ENCODE results near the gene XPNPEP1. TPM values are rescaled to one million over a fixed set of nuclear protein-coding genes. Genes with fewer than 3 reads are reported as not detected.

The XPNPEP1 gene
- total and polyA plus RNA-seq, 3 experiments from 2014 or later: 29.7 to 56.1 (median 50.2) TPM

DNA sequence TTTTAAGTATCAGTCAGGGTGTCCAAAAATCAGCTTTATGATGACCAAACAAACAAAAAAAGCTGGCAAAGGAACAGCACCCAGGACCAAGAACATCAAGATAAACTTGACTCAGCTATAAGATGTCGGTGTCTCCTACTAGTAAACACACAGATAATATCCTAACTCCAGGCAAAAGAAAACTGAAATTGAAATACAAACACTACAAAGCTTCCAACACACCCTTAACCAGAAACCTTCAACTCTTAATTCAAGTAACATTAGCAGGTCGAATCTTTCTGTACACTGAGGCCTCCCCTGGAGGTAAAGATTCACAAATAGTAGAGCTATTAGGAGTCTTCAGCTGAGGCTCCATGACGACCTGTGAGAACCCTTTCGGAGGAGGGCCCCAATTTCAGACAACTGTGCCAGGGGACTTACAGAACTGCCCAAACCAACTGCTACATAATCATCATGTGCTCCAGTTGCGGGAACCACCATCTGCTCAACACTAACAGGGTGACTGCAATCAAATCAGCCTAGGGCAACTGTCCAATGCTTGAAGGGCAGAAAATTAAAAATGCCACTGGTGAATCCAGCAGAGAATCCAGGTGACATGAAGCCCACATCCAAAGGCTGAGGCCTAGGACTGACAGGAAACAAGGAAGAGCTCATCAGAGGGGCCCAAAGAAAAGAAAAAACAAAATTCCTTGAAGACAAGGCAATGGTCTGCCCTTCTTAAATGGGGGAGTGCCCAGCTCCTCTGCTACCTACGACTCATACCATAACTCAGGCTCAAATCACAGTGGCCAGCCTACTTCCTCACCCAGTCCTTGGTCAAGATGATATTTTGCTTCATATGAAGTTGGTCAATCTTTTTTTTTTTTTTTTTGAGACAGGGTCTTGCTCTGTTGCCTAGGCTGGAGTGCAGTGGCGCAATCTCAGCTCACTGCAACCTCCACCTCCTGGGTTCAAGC, 20.0 kb downstream of the XPNPEP1 start:
- Histone ChIP-seq H3K36me3 (ENCODE audit: insufficient read depth, low read length) (peaks cover 11% of the 10 kb centered on the region), H3K27me3 (ENCODE audit: insufficient read depth, low read length, poor library complexity, severe bottlenecking) (no peaks in the 10 kb centered on the region), H3K4me1 (ENCODE audit: insufficient read depth, low read length) (peaks cover 27% of the 10 kb centered on the region), H3K4me3 (ENCODE audit: low read length) (peak overlapping the region; percentile 9), H3K27ac (ENCODE audit: low read depth, low read length) (peak overlapping the region; percentile 28), H3K9me3 (ENCODE audit: low read length) (no peaks in the 10 kb centered on the region)
- Mint-ChIP-seq H3K9me3 (no peaks in the 10 kb centered on the region), H3K27ac (peak overlapping the region in 6 of 8 donors; percentile 89 to 96 (median 92)), H3K4me3 (peak overlapping the region in 5 of 7 donors; percentile 29 to 80 (median 74)), H3K36me3 (peaks cover 32 to 83% (median 40%) of the 10 kb centered on the region in 3 donors), H3K27me3 (peaks cover 0 to 1% of the 10 kb centered on the region in 2 donors), H3K4me1 (peaks cover 62 to 89% (median 78%) of the 10 kb centered on the region in 3 donors)
- POLR2A ChIA-PET: interaction anchor here (0.6 to 0.7 kb wide), 2 partner anchors 40 to 1020 kb away, joined by 5 read pairs; no protein-coding TSS in a partner anchor
- CTCF ChIA-PET: interaction anchor here (0.6 to 1.3 kb wide), 3 partner anchors 10 to 19 kb away, joined by 3 to 4 read pairs (median 4); no protein-coding TSS in a partner anchor
- DNase-seq: no peak

DNA sequence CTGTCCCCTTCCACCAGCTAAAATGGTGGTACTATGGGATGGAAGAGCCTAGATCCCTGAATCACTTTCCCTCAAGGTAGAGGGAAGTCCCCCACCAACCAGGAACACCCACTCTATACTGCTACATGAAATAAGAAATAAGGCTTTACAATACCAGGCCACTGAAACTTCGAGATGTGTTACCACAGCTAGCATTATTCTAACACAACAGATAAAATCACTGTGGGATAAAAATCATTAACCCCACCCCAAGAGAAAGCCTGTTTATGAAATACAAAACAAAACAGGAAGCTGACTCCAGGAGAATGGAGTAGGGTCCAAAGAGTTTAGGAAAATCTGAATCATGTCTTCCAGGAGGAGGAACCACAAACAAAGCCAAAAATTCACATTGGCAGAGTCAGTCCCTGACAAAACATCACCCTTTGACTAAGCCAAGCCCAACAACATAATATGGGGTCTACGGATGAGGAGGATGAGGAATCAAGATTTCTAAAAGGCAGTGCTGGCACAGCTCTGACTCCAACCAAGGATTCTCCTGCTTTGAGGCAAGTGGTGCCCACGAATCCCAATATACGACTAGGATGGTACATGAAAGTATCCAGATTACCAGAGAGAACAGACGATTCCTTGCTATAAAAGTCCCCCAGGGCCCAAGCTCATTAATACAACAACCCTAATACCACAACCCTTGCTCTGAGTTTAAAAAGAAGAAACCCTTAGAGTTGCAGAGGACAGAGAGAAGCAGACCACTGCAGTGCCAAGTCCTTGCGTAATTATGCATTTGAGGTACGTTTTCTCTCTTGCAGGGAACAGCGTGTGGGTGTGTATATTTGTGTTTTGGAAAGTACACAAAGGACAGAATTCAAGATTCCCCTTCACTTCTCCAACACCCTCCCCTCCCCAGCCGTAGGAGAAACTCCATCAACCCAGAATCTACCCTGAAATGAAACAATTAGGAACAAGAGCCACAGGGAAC, 23.7 kb downstream of the XPNPEP1 start:
- POLR2A ChIA-PET: no interaction called here
- no peak overlapping the region for H3K4me3 Mint-ChIP-seq

DNA sequence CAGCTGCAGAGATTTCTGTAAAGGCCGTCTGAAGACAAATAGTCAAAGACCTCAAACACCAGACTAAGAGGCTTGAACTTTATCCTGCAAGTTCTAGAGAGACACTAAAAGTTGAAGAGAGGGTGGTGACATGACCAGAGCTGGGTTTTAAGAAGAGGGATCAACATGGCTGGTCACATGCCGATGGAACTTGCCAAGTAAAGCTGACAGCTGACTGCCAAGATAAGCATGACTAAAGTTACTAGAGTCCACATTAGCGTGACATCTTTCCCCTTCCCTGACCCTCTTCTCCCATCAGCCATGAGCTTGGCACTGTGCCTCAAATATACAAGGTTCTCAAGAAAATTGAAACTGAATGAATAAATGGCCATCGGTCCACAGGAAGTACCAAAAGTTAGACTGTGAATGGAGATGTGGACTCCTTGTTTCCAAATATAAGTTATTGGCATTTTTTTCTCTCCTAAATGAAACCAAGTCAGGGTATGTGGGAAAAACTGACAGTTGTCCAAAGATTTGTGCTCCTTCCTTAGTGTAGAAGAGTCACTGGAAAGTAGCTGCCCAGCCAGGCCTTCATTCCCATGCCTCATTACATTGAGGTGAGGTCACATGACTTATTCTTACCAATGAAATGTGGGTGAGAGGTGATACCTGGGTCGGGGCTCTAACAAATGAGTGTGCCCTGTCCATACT, 24.5 kb downstream of the XPNPEP1 start:
- Histone ChIP-seq H3K9me3 (ENCODE audit: low read length) (no peaks in the 10 kb centered on the region), H3K27me3 (ENCODE audit: insufficient read depth, low read length, poor library complexity, severe bottlenecking) (no peaks in the 10 kb centered on the region), H3K36me3 (ENCODE audit: insufficient read depth, low read length) (no peaks in the 10 kb centered on the region), H3K4me1 (ENCODE audit: insufficient read depth, low read length) (peaks cover 17% of the 10 kb centered on the region), H3K27ac (ENCODE audit: low read depth, low read length) (no peak overlapping the region), H3K4me3 (ENCODE audit: low read length) (no peak overlapping the region)
- H3K27me3 Mint-ChIP-seq: no peaks in the 10 kb centered on the region
- peak overlapping the region in 4 of 8 donors; percentile 11 to 58 (median 56) for H3K27ac Mint-ChIP-seq
- H3K36me3 Mint-ChIP-seq: peaks cover 11 to 60% (median 20%) of the 10 kb centered on the region in 3 donors
- H3K4me3 Mint-ChIP-seq: no peak overlapping the region
- CTCF ChIA-PET: interaction anchor here (0.8 to 3.2 kb wide), 5 partner anchors 9 to 15 kb away, joined by 3 to 14 read pairs (median 5); no protein-coding TSS in a partner anchor
- H3K9me3 Mint-ChIP-seq: no peaks in the 10 kb centered on the region
- no peak for DNase-seq
- POLR2A ChIA-PET: interaction anchor here (0.6 kb wide), 1 partner anchor 11 kb away, joined by 5 read pairs; no protein-coding TSS in a partner anchor
- peaks cover 62 to 88% (median 77%) of the 10 kb centered on the region in 3 donors for H3K4me1 Mint-ChIP-seq

More for the DNA sequence above, 23.7 kb downstream of the XPNPEP1 start:
- DNase-seq: no peak
- Histone ChIP-seq H3K4me1 (ENCODE audit: insufficient read depth, low read length) (peaks cover 25% of the 10 kb centered on the region), H3K27me3 (ENCODE audit: insufficient read depth, low read length, poor library complexity, severe bottlenecking) (no peaks in the 10 kb centered on the region), H3K36me3 (ENCODE audit: insufficient read depth, low read length) (no peaks in the 10 kb centered on the region), H3K4me3 (ENCODE audit: low read length) (no peak overlapping the region), H3K27ac (ENCODE audit: low read depth, low read length) (no peak overlapping the region), H3K9me3 (ENCODE audit: low read length) (no peaks in the 10 kb centered on the region)
- peaks cover 67 to 90% (median 84%) of the 10 kb centered on the region in 3 donors for H3K4me1 Mint-ChIP-seq
- H3K36me3 Mint-ChIP-seq: peaks cover 12 to 65% (median 21%) of the 10 kb centered on the region in 3 donors
- H3K9me3 Mint-ChIP-seq: no peaks in the 10 kb centered on the region
- H3K27me3 Mint-ChIP-seq: no peaks in the 10 kb centered on the region
- H3K27ac Mint-ChIP-seq: peak overlapping the region in 3 of 8 donors; percentile 17 to 58 (median 24)
- CTCF ChIA-PET: interaction anchor here (0.8 to 2.0 kb wide), 3 partner anchors 10 to 15 kb away, joined by 3 to 14 read pairs (median 3); no protein-coding TSS in a partner anchor

DNA sequence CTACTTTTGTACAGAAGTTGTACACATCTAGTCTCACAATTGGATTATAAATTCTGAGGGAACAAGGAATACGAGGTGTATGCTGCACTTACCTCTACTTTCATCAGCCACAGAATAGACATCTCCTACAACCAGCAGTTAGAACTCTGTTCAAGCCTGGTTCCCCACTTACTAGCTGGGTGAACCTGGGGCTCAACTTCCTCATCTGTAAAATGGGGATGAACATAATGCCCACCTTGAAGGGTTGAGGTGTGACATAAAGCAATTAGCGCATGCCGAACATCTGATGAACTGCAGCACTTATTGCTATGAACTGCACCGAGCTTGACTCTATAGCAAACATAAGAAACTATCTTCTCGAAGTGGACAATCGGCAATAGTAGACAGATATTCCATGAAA, 25.3 kb downstream of the XPNPEP1 start:
- peak overlapping the region in 2 of 8 donors; percentile 16 to 66 for H3K27ac Mint-ChIP-seq
- Histone ChIP-seq H3K27ac (ENCODE audit: low read depth, low read length) (no peak overlapping the region), H3K9me3 (ENCODE audit: low read length) (no peaks in the 10 kb centered on the region), H3K4me1 (ENCODE audit: insufficient read depth, low read length) (peaks cover 9% of the 10 kb centered on the region), H3K4me3 (ENCODE audit: low read length) (no peak overlapping the region), H3K27me3 (ENCODE audit: insufficient read depth, low read length, poor library complexity, severe bottlenecking) (no peaks in the 10 kb centered on the region), H3K36me3 (ENCODE audit: insufficient read depth, low read length) (no peaks in the 10 kb centered on the region)
- ChIA-PET CTCF (interaction anchor here (1.9 to 3.2 kb wide), 3 partner anchors 12 to 16 kb away, joined by 5 to 14 read pairs (median 12); no protein-coding TSS in a partner anchor), POLR2A (no interaction called here)
- no peak for DNase-seq
- H3K36me3 Mint-ChIP-seq: peaks cover 11 to 58% (median 22%) of the 10 kb centered on the region in 3 donors
- H3K9me3 Mint-ChIP-seq: no peaks in the 10 kb centered on the region
- no peak overlapping the region for H3K4me3 Mint-ChIP-seq
- H3K27me3 Mint-ChIP-seq: no peaks in the 10 kb centered on the region
- peaks cover 62 to 88% (median 76%) of the 10 kb centered on the region in 3 donors for H3K4me1 Mint-ChIP-seq

DNA sequence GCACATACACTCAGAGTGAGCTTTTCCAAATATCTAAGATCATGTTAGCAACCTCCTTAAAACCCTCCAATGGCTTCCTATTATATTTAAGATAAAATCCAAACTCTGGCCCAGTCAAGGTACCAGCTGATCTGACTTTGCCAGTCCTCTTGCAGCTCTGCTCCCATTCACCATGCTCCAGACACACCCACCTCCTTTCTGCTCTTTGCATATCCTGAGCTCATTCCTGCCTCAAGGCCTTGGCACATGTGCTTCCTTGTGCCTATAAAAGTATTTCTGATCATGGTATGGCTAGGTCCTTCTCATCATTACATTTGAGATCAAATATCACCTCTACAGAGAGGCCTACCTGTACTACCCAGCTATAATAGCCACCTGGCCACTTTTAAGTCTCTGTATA, 27.5 kb downstream of the XPNPEP1 start:
- H3K4me1 ChIP-seq (ENCODE audit: insufficient read depth, low read length): no peaks in the 10 kb centered on the region
- Mint-ChIP-seq H3K9me3 (no peaks in the 10 kb centered on the region), H3K4me3 (no peak overlapping the region), H3K27me3 (no peaks in the 10 kb centered on the region), H3K27ac (peak overlapping the region in 4 of 8 donors; percentile 1 to 61 (median 38)), H3K36me3 (peaks cover 4 to 65% (median 22%) of the 10 kb centered on the region in 3 donors), H3K4me1 (peaks cover 64 to 92% (median 76%) of the 10 kb centered on the region in 3 donors)
- no peaks in the 10 kb centered on the region for H3K9me3 ChIP-seq (ENCODE audit: low read length)
- POLR2A ChIA-PET: interaction anchor here (0.6 kb wide), 1 partner anchor 85 kb away, joined by 4 read pairs; no protein-coding TSS in a partner anchor
- CTCF ChIA-PET: interaction anchor here (1.2 to 3.3 kb wide), 3 partner anchors 9 to 14 kb away, joined by 3 to 16 read pairs (median 12); no protein-coding TSS in a partner anchor
- no peak for DNase-seq
- peaks cover 11% of the 10 kb centered on the region for H3K36me3 ChIP-seq (ENCODE audit: insufficient read depth, low read length)
- no peak overlapping the region for H3K4me3 ChIP-seq (ENCODE audit: low read length)
- H3K27me3 ChIP-seq (ENCODE audit: insufficient read depth, low read length, poor library complexity, severe bottlenecking): no peaks in the 10 kb centered on the region
- H3K27ac ChIP-seq (ENCODE audit: low read depth, low read length): no peak overlapping the region

DNA sequence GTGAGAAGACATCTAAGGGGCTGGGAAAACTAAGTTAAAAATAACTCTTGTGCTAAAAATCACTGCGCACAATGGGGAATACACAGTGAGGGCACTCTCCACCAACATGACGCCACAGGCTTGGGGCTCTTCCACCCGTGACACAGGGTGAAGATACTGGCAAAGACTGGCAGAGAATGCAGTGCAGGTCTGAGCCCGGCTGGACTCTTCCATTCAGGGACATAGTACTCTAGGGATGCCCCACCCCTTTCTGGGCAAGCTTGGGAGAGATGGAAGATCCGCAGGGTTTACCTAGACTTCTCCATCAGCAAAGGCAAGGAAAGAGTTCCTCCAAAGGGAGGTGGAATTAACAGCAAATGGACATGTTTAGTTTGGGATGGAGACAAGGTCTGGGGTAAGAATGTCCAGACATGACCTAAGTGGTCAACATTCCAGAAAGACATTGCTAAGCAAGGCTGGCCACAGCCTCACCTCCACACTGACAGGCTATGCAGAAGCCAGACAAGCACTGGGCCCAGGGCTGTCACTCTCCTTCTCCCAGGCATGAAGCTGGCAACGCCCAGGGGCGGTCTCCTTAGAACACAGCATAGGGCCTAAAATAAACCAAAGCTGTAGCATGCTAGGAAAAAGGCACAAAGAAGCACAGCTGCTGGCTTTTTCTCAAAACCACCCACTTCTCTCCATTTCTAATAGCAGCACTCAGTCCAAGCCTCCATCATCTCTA, 28.1 kb downstream of the XPNPEP1 start:
- Mint-ChIP-seq H3K9me3 (no peaks in the 10 kb centered on the region), H3K27ac (peak overlapping the region in 5 of 8 donors; percentile 13 to 61 (median 47)), H3K4me1 (peaks cover 62 to 89% (median 76%) of the 10 kb centered on the region in 3 donors), H3K4me3 (peak overlapping the region in 1 of 7 donors; percentile 14), H3K36me3 (peaks cover 4 to 63% (median 21%) of the 10 kb centered on the region in 3 donors), H3K27me3 (no peaks in the 10 kb centered on the region)
- no peak for DNase-seq
- Histone ChIP-seq H3K9me3 (ENCODE audit: low read length) (no peaks in the 10 kb centered on the region), H3K27me3 (ENCODE audit: insufficient read depth, low read length, poor library complexity, severe bottlenecking) (no peaks in the 10 kb centered on the region), H3K36me3 (ENCODE audit: insufficient read depth, low read length) (peaks cover 15% of the 10 kb centered on the region), H3K4me1 (ENCODE audit: insufficient read depth, low read length) (no peaks in the 10 kb centered on the region), H3K27ac (ENCODE audit: low read depth, low read length) (no peak overlapping the region), H3K4me3 (ENCODE audit: low read length) (no peak overlapping the region)
- ChIA-PET POLR2A (no interaction called here), CTCF (interaction anchor here (3.2 to 3.3 kb wide), 2 partner anchors 11 to 15 kb away, joined by 12 to 16 read pairs; no protein-coding TSS in a partner anchor)

Measured in CD8-positive, alpha-beta memory T cell (primary cell).